Measurements from ENCODE around the gene USP3. TPM values are rescaled to one million over a fixed set of nuclear protein-coding genes. Genes with fewer than 3 reads are reported as not detected.

The USP3 gene
- total RNA-seq, 1 experiment from 2014 or later, result 70.2 TPM

- no peaks in the 10 kb centered on the region for H3K27me3 Mint-ChIP-seq (ENCODE audit: insufficient read depth, unreplicated experiment)
- H3K36me3 Mint-ChIP-seq (ENCODE audit: insufficient read depth, unreplicated experiment), result no peaks in the 10 kb centered on the region
- H3K9me3 Mint-ChIP-seq (ENCODE audit: unreplicated experiment), result no peaks in the 10 kb centered on the region
- BruUV-seq (replicated peaks), result no TSS peak
- TF ChIP-seq CTCF (IDR thresholded peaks at IDR 0.05; ENCODE audit: unreplicated experiment), result no peak
- no peaks in the 10 kb centered on the region for H3K4me1 Mint-ChIP-seq (ENCODE audit: insufficient read depth, unreplicated experiment)
- POLR2A ChIA-PET, result interaction anchor here (5.7 kb wide), 1 partner anchor 134 kb away, joined by 47 read pairs; no protein-coding TSS in a partner anchor
- peak; percentile 71 for DNase-seq (ENCODE audit: unreplicated experiment)
- intact Hi-C loops (cut with micrococcal nuclease), result loop anchor here (5.0 kb wide), 1 partner anchor 87 kb away; no protein-coding TSS in a partner anchor
- H3K27ac Mint-ChIP-seq (ENCODE audit: low read depth, unreplicated experiment), result no peak overlapping the region
- CTCF ChIA-PET, result interaction anchor here (1.1 to 3.4 kb wide), 7 partner anchors 18 to 145 kb away, joined by 3 to 15 read pairs (median 3); partner anchors contain the start of gene FBXL22
- H3K4me3 Mint-ChIP-seq (ENCODE audit: unreplicated experiment), result no peak overlapping the region
Observed at GRCh38 chr15:63465104-63465503, 39.3 kb upstream of the USP3 start.

- Mint-ChIP-seq H3K4me1 (ENCODE audit: insufficient read depth, unreplicated experiment) (no peaks in the 10 kb centered on the region), H3K36me3 (ENCODE audit: insufficient read depth, unreplicated experiment) (no peaks in the 10 kb centered on the region), H3K27ac (ENCODE audit: low read depth, unreplicated experiment) (no peak overlapping the region), H3K4me3 (ENCODE audit: unreplicated experiment) (no peak overlapping the region), H3K27me3 (ENCODE audit: insufficient read depth, unreplicated experiment) (no peaks in the 10 kb centered on the region), H3K9me3 (ENCODE audit: unreplicated experiment) (no peaks in the 10 kb centered on the region)
- BruUV-seq (replicated peaks), result no TSS peak
- ChIA-PET CTCF (interaction anchor here (0.6 to 2.4 kb wide), 38 partner anchors 9 to 547 kb away, joined by 3 to 41 read pairs (median 5); partner anchors contain the start of genes FBXL22 and USP3), POLR2A (interaction anchor here (0.6 to 5.7 kb wide), 17 partner anchors 9 to 321 kb away, joined by 3 to 47 read pairs (median 4); partner anchors contain the start of gene USP3)
- TF ChIP-seq CTCF (IDR thresholded peaks at IDR 0.05; ENCODE audit: unreplicated experiment), result peak; percentile 61
- intact Hi-C loops (cut with micrococcal nuclease), result loop anchor here (1.0 to 5.0 kb wide), 3 partner anchors 37 to 133 kb away; no protein-coding TSS in a partner anchor
- DNase-seq (ENCODE audit: unreplicated experiment), result peak; percentile 82
Observed at GRCh38 chr15:63466378-63467192, 37.8 kb upstream of the USP3 start.

- ChIA-PET CTCF (interaction anchor here (0.7 to 2.2 kb wide), 4 partner anchors 16 to 130 kb away, joined by 3 to 11 read pairs (median 4); no protein-coding TSS in a partner anchor), POLR2A (interaction anchor here (1.3 kb wide), 2 partner anchors 13 to 15 kb away, joined by 3 read pairs; no protein-coding TSS in a partner anchor)
- intact Hi-C loops (cut with micrococcal nuclease), result loop anchor here (5.0 kb wide), 1 partner anchor 83 kb away; no protein-coding TSS in a partner anchor
- no peak for DNase-seq (ENCODE audit: unreplicated experiment)
- Mint-ChIP-seq H3K9me3 (ENCODE audit: unreplicated experiment) (no peaks in the 10 kb centered on the region), H3K27ac (ENCODE audit: low read depth, unreplicated experiment) (no peak overlapping the region), H3K4me3 (ENCODE audit: unreplicated experiment) (no peak overlapping the region), H3K36me3 (ENCODE audit: insufficient read depth, unreplicated experiment) (no peaks in the 10 kb centered on the region), H3K4me1 (ENCODE audit: insufficient read depth, unreplicated experiment) (peaks cover 4% of the 10 kb centered on the region), H3K27me3 (ENCODE audit: insufficient read depth, unreplicated experiment) (no peaks in the 10 kb centered on the region)
- BruUV-seq (replicated peaks), result no TSS peak
- no peak for TF ChIP-seq CTCF (IDR thresholded peaks at IDR 0.05; ENCODE audit: unreplicated experiment)
Observed at GRCh38 chr15:63469190-63469589, 35.2 kb upstream of the USP3 start.

GRCh38 chr15:63469984-63470383 is 34.4 kb upstream of the USP3 start:
- peaks cover 12% of the 10 kb centered on the region for H3K4me1 Mint-ChIP-seq (ENCODE audit: insufficient read depth, unreplicated experiment)
- H3K9me3 Mint-ChIP-seq (ENCODE audit: unreplicated experiment), result no peaks in the 10 kb centered on the region
- BruUV-seq (replicated peaks), result no TSS peak
- POLR2A ChIA-PET, result no interaction called here
- no peak overlapping the region for H3K4me3 Mint-ChIP-seq (ENCODE audit: unreplicated experiment)
- no peaks in the 10 kb centered on the region for H3K27me3 Mint-ChIP-seq (ENCODE audit: insufficient read depth, unreplicated experiment)
- H3K36me3 Mint-ChIP-seq (ENCODE audit: insufficient read depth, unreplicated experiment), result no peaks in the 10 kb centered on the region
- intact Hi-C loops (cut with micrococcal nuclease), result loop anchor here (5.0 kb wide), 1 partner anchor 82 kb away; no protein-coding TSS in a partner anchor
- no peak overlapping the region for H3K27ac Mint-ChIP-seq (ENCODE audit: low read depth, unreplicated experiment)
- TF ChIP-seq CTCF (IDR thresholded peaks at IDR 0.05; ENCODE audit: unreplicated experiment), result no peak
- CTCF ChIA-PET, result interaction anchor here (0.6 to 2.2 kb wide), 2 partner anchors 129 to 252 kb away, joined by 3 to 11 read pairs; no protein-coding TSS in a partner anchor
- no peak for DNase-seq (ENCODE audit: unreplicated experiment)

Measured in MCF 10A (cell line).